22Rv1 (cell line): ENCODE data around the gene CCT7.

Experiments
- CTCF ChIP-seq: fragments of 450-650 bp; IDR thresholded peaks from 2 replicates; pipeline ENCODE4 v1.5.1; 2017; ENCODE audit warnings: mild to moderate bottlenecking
- ZFX ChIP-seq: fragments of 450-650 bp; IDR thresholded peaks from 2 replicates; pipeline ENCODE4 v1.6.1; 2017; ENCODE audit warnings: antibody characterized with exemption, borderline replicate concordance

DNA sequence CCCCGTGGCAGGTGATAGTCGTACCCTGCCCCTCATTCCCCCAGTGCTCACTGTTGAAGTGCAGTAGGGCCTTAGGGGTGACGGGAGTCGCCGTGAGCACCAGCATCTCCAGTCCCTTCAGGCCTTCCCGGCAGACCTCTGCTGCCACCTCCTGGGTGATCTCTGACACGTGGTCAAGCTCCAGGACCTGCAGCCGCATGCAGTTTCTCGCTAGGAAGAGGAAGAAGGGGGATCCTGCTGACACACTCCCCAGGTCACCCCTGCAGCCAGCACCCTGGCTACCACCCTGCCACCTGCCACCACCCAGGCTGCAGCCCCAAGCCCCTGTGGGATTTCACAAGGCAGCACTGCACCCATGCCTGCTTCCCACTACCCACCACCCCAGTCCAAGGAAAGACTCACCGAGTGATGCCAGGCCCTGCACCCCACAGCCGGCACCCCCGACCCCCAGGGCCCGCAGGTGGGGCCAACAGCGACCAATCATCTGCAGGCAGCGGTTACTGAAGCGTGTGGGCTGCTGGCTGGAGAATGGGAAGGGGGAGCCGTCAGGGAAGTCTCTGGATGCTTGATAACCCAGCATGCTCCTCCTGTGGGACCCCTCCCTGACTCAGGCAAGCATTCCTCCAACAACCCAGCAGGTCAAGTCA, 26.4 kb downstream of the CCT7 start:
- TF ChIP-seq CTCF (peak; percentile 54), ZFX (no peak)
